Measurements from ENCODE around the gene GABBR2. TPM values are rescaled to one million over a fixed set of nuclear protein-coding genes. Genes with fewer than 3 reads are reported as not detected.

Gene GABBR2
- total and polyA plus RNA-seq, 9 of the 15 experiments (the other 6 are each of a cell fraction or from before 2014, with no cell fraction given): 0.15 to 1.9 (median 0.32) TPM

- Histone ChIP-seq H3K9me3 (replicated peaks; ENCODE audit: control insufficient read depth, insufficient read depth, low read depth, low read length) (no peaks in the 10 kb centered on the region), H3K9ac (ENCODE audit: insufficient read depth in 1 of 2, low read depth in 2 of 2, low read length in 2 of 2) (no peak overlapping the region), H3K79me2 (ENCODE audit: control insufficient read depth, insufficient read depth, low read length) (no peaks in the 10 kb centered on the region), H3K4me1 (replicated peaks in 1 of 2; ENCODE audit: control insufficient read depth in 2 of 2, insufficient read depth in 2 of 2, low read length in 2 of 2) (no peaks in the 10 kb centered on the region; a peak in 1 of 5 replicates), H2AFZ (ENCODE audit: low read depth, low read length) (no peak overlapping the region), H3K9me1 (ENCODE audit: control insufficient read depth, insufficient read depth, low read length) (no peaks in the 10 kb centered on the region), H3K36me3 (ENCODE audit: control insufficient read depth, insufficient read depth, low read length) (no peaks in the 10 kb centered on the region), H4K20me1 (replicated peaks; ENCODE audit: control insufficient read depth, insufficient read depth, low read length) (0 out of 2 replicates have a peak, but pooled peaks cover 2% of the 10 kb centered on the region), H3K4me3 (no peak overlapping the region), H3K4me2 (ENCODE audit: insufficient read depth, low read length) (no peak overlapping the region), H3K27ac (ENCODE audit: extremely low read depth, low read depth, low read length) (no peak overlapping the region), H3K27me3 (ENCODE audit: control insufficient read depth in 2 of 2, insufficient read depth in 2 of 2, low read length in 2 of 2) (no peaks in the 10 kb centered on the region)
- DNase-seq (ENCODE audit: extremely low read depth in 1 of 4, low spot score in 3 of 4): no peak
- ATAC-seq: no peak; the same call in 2 of the 3 replicates
- WGBS (ENCODE audit: insufficient coverage, low coverage, missing lambda C conversion rate): 19% methylated on average over 6 of the region's 6 CpGs
- ChIA-PET POLR2A (no interaction called here), CTCF (ENCODE audit: low intra/inter-chr PET ratio) (no interaction called here)
- intact Hi-C loops (cut with micrococcal nuclease) (no loop called here), in situ Hi-C loops (cut with MboI) (loop anchor here (25.0 kb wide), 1 partner anchor 219 kb away; no protein-coding TSS in a partner anchor)
- BruUV-seq (replicated peaks): no TSS peak
- TF ChIP-seq ZKSCAN1 (IDR thresholded peaks at IDR 0.05; ENCODE audit: low read depth, low read length) (0 out of 2 replicates have a peak, but pooled peaks have one; percentile 52), COPS2 (conservative IDR thresholded peaks at IDR 0.05) (no peak)
- FAIRE-seq: no peak
These were observed 177.8 kb downstream of the GABBR2 start for GRCh38 chr9:98530806-98531386.

DNA sequence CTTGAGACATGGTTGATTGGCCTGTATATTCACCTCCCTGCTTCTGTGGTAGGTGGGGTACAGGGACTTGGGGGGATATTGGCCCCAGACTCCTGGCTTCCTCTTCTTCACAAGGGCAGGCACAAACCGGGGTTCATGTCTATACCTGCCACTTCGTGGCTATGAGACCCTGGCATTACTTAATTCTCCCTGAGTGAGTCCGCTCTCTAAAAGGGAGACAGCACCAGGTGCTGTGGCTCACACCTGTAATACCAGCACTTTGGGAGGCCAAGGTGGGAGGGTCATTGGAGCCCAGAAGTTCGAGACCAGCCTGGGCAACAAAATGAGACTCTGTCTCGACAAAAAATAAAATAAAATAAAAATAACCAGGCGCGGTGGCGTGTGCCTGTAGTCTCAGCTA is 178.5 kb downstream of the GABBR2 start:
- Histone ChIP-seq H3K4me3 (no peak overlapping the region), H4K20me1 (replicated peaks; ENCODE audit: control insufficient read depth, insufficient read depth, low read length) (0 out of 2 replicates have a peak, but pooled peaks cover 2% of the 10 kb centered on the region), H3K36me3 (ENCODE audit: control insufficient read depth, insufficient read depth, low read length) (no peaks in the 10 kb centered on the region), H2AFZ (ENCODE audit: low read depth, low read length) (no peak overlapping the region), H3K9ac (ENCODE audit: insufficient read depth in 1 of 2, low read depth in 2 of 2, low read length in 2 of 2) (no peak overlapping the region), H3K9me1 (ENCODE audit: control insufficient read depth, insufficient read depth, low read length) (no peaks in the 10 kb centered on the region), H3K4me2 (ENCODE audit: insufficient read depth, low read length) (no peak overlapping the region), H3K79me2 (ENCODE audit: control insufficient read depth, insufficient read depth, low read length) (no peaks in the 10 kb centered on the region), H3K27ac (ENCODE audit: extremely low read depth, low read depth, low read length) (no peak overlapping the region), H3K9me3 (replicated peaks; ENCODE audit: control insufficient read depth, insufficient read depth, low read depth, low read length) (no peaks in the 10 kb centered on the region), H3K4me1 (replicated peaks in 1 of 2; ENCODE audit: control insufficient read depth in 2 of 2, insufficient read depth in 2 of 2, low read length in 2 of 2) (no peaks in the 10 kb centered on the region; a peak in 1 of 5 replicates), H3K27me3 (ENCODE audit: control insufficient read depth in 2 of 2, insufficient read depth in 2 of 2, low read length in 2 of 2) (no peaks in the 10 kb centered on the region)
- CTCF ChIA-PET (ENCODE audit: low intra/inter-chr PET ratio): no interaction called here
- FAIRE-seq (no peak), ATAC-seq (no peak), DNase-seq (ENCODE audit: extremely low read depth in 1 of 4, low spot score in 3 of 4) (no peak)
- in situ Hi-C loops (cut with MboI) (loop anchor here (25.0 kb wide), 1 partner anchor 218 kb away; no protein-coding TSS in a partner anchor), intact Hi-C loops (cut with micrococcal nuclease) (no loop called here)
- POLR2A ChIA-PET: interaction anchor here (1.0 to 1.1 kb wide), 2 partner anchors 8 to 12 kb away, joined by 3 read pairs; no protein-coding TSS in a partner anchor
- BruUV-seq (replicated peaks): no TSS peak
- WGBS (ENCODE audit: insufficient coverage, low coverage, missing lambda C conversion rate): 42% methylated on average over 8 of the region's 8 CpGs
- no peak for TF ChIP-seq FOXO4 (CRISPR knock-in tag; IDR thresholded peaks at IDR 0.05)
- TF ChIP-seq NR2F6 (CRISPR knock-in tag; IDR thresholded peaks at IDR 0.05): no peak
- no peak for TF ChIP-seq NR3C1 (CRISPR knock-in tag; IDR thresholded peaks at IDR 0.05)
- TF ChIP-seq RHOXF2B (CRISPR knock-in tag; conservative IDR thresholded peaks at IDR 0.05): no peak
- TF ChIP-seq PHTF2 (CRISPR knock-in tag; IDR thresholded peaks at IDR 0.05): no peak
- TF ChIP-seq PRMT5 (CRISPR knock-in tag; IDR thresholded peaks at IDR 0.05): no peak
- TF ChIP-seq ZFP30 (CRISPR knock-in tag; IDR thresholded peaks at IDR 0.05; ENCODE audit: borderline replicate concordance): no peak
- TF ChIP-seq ETS1 (conservative IDR thresholded peaks at IDR 0.05; ENCODE audit: control insufficient read depth, low read depth, low read length): no peak
- TF ChIP-seq DLX4 (CRISPR knock-in tag; IDR thresholded peaks at IDR 0.05): no peak
- no peak for TF ChIP-seq HDAC2 (IDR thresholded peaks at IDR 0.05)
- no peak for TF ChIP-seq HIVEP1 (CRISPR knock-in tag; IDR thresholded peaks at IDR 0.05)
- no peak for TF ChIP-seq DNMT1 (IDR thresholded peaks at IDR 0.05)

All from K562 (cell line).